GM12873 (cell line): ENCODE data around the gene NPRL2.

Source experiments
- TF ChIP-seq, protein P1 (sequence below): IDR thresholded peaks from 2 replicates; pipeline ENCODE4 v1.5.1; 2012; ENCODE audit warnings: low read depth, mild to moderate bottlenecking, moderate library complexity, low read length, control low read depth; ENCODE audit not compliant: insufficient read depth; ENCODE audit errors: missing control alignments

Gene NPRL2

GRCh38 chr3:50353245-50354004 lies 2.9 kb upstream of the NPRL2 start:
- TF ChIP-seq, protein P1, sequence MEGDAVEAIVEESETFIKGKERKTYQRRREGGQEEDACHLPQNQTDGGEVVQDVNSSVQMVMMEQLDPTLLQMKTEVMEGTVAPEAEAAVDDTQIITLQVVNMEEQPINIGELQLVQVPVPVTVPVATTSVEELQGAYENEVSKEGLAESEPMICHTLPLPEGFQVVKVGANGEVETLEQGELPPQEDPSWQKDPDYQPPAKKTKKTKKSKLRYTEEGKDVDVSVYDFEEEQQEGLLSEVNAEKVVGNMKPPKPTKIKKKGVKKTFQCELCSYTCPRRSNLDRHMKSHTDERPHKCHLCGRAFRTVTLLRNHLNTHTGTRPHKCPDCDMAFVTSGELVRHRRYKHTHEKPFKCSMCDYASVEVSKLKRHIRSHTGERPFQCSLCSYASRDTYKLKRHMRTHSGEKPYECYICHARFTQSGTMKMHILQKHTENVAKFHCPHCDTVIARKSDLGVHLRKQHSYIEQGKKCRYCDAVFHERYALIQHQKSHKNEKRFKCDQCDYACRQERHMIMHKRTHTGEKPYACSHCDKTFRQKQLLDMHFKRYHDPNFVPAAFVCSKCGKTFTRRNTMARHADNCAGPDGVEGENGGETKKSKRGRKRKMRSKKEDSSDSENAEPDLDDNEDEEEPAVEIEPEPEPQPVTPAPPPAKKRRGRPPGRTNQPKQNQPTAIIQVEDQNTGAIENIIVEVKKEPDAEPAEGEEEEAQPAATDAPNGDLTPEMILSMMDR, result no peak

GRCh38 chr3:50352781-50353180 lies 2.2 kb upstream of the NPRL2 start:
- TF ChIP-seq, protein P1, result peak; percentile 26

DNA sequence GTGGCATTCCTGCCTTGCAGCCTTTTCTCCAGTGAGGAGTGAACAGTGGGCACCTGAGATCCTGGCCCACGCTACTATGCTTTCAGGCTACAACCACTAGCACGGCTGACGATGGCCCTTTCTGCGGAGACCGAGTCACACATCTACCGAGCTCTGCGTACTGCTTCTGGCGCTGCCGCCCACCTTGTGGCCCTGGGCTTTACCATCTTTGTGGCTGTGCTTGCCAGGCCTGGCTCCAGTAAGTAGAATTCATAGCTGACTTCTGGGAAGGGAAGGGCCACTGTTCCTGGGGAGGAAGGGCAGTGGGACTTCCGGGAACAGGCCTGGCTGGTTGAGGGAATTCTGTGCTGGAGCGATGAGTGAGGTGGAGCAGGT lies 735 bp upstream of the NPRL2 start:
- TF ChIP-seq, protein P1, result no peak

DNA sequence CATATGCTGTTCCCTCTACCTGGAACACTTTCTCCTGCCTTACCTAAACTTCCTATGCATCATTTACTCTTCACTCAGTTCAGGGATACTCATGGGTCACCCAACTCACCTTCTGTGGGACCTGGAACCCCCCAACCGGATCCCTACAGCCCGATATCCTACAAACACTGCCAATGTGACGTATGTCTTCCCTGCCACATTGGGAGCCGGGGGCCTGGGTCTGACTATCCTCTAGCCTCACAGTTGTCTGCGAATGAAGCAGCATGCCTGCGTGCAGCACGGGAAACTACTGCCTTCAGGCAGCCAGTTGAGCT lies 405 bp downstream of the NPRL2 start:
- TF ChIP-seq, protein P1, result no peak

DNA sequence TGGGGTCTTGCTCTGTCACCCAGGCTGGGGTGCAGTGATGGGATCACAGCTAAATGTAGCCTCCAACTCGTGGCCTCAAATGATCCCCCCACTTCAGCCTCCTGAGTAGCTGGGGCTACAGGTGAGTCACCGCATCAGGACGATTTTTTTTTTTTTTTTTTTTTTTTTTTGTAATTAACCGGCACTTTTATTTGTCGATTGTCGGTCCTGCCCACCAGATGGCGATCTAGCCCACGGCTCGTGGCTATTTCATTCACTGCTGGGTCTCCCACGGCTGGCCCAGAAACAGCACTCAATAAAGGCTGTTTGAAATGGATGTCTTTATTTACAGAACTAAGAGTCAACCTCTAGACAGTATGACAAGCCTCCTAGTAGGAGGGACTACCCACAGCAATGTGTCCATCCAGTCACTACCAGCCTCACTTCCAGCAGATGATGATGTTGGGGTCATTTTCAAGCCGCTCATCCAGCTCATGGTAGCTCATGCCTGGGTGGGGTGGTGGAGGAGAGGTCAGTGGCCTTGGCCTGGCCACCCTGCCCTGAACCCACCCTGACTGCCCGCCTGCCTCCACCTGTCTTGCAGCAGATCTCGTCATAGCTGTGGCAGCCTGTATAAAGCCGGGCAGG lies 3.3 kb downstream of the NPRL2 start:
- TF ChIP-seq, protein P1, result peak; percentile 65

DNA sequence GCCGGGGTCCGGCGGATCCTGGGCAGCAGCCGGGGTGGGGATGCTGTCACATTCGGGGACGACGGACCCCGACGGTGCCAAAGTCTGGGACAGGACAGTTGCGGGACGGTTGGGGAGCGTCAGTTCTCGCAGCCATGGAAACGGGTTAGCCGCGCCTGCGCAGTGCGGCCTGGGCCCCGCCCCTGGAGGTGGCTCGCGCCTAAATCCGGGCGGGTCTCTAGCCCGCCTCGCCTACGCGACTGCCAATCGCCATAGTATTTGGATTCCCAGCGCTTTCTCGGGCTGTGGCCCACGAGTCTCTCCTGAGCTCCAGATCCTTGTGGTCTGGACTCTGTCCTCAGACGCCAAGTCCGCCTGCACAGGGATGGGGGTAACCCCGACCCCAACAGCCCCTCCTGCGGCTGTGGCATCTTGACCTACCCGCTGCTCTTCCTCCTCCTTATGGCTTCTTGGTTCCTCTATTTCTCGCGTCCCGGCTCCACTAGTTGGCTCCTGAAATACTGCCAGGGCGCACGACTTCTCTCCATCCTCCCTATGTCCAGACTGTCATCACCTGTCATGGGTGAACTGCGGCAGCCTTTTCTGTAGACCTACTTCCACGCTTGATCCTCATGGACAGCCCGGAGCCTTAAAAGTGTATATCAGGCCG lies 4.9 kb downstream of the NPRL2 start, which contains the start of gene ZMYND10:
TSS of gene ZMYND10 (minus strand) at position 147 of the 649 bp plus-strand sequence. CDS start 153 bp downstream, outside the sequence.
- TF ChIP-seq, protein P1, result no peak

- TF ChIP-seq, protein P1, result no peak
Measured at GRCh38 chr3:50345008-50345407, 5.6 kb downstream of the NPRL2 start.
